ENCODE measurements around the gene FLOT1.
A peak's percentile ranks its signal among the peaks of the same experiment; 100 is the strongest.
"Not testable (repeated sequence)": the region's sequence is repeated elsewhere in the genome, so short reads cannot be mapped to it uniquely, and the experiment has no call there.

FLOT1 gene

DNA sequence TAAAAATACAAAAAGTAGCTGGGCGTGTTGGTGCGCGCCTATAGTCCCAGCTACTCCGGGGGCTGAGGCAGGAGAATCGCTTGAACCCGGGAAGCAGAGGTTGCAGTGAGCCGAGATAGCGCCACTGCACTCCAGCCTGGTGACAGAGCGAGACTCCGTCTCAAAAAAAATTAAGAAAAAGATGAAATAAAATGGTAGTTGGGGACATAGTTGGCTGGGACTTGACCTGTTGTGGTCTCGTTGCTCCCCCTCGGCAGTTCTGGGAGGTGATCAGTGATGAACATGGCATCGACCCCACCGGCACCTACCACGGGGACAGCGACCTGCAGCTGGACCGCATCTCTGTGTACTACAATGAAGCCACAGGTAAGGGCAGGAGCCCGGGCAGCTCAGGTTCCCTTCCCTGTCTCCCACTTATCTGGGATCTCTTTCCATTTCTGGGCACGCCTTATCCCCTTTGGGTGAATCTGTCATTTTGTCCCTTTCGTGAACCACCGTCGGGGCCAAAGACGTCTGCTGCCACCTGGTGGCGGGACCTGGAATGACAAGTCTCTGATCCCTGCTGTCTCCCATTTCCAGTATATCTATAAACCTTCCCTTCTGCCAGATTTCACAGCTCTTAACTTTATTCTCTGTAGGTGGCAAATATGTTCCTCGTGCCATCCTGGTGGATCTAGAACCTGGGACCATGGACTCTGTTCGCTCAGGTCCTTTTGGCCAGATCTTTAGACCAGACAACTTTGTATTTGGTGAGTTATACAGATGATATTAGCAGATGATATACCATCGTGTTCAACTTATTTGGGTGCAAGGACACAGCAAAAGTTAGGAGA lies 20.0 kb downstream of the FLOT1 start:
- DNase-seq: peak; percentile 95

DNA sequence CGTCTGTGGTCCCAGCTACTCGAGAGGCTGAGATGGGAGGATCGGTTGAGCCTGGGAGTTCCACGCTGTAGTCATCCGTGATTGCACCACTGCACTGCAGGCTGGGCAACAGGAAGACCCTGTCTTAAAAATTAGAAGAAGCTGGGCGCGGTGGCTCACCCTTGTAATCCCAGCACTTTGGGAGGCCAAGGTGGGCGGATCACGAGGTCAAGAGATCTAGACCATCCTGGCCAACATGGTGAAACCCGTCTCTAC lies 20.5 kb downstream of the FLOT1 start:
- DNase-seq: not testable (repeated sequence)

DNA sequence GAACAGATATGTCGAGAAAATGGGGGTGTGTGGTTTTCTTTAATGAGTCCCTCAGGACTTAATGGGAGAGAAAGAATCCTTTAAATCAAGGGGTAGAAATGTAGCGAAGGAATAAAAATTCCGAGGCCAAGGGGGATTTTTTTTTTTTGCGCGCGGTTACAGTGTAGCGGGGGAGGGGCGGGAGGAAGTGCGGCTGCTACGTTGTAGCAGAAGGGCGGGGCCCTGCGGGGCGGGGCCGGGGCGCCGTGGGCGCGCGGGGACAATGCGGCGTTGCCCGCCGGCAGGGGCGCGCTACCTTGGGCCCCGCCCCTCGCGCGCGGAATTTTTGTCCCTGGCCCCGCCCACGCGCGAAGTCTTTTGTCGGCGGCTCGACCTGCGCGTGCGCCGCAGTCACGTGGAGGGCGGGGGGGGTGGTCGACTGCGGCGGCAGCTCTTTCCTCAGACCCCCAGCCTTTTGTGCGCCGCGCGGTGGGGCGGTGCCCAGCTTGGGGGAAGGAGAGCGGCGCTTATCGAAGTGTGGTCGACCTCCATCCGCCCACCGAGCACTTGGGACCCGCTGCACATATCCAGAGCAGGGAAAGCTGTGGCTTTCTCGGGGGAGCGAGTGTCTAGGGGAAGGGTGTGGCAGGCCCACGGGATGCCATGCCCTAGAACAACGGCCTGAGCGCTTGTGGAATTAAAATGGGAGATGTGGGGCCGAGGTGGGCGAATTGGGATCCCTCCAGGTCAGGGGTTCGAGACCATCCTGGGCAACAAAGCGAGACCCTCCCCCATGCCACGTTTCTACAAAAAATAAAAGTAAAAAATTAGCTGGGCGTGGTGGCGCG lies 21.1 kb downstream of the FLOT1 start:
- DNase-seq: peak; percentile 97

DNA sequence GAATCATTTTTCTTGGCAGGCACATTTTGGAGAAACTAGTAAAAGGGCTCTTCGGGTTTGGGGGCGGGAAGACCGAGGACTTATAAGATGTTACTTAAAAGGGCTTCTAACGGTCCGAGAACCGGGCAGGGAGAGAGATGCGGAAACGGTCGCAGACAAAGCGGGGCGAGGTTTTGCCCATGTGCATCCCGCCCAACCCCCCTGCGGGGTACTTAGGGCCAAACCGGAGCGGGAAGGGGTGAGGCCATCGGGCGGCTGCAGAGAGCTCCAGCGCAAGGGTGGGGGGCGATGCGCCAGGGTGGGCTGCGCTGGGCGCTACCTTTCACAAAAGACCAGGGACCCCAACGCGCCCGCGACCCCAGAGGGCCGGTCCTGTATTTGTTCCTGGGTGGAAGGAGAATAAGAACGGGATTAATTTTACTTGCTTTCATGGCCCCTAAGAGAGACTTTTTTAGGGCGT lies 21.7 kb downstream of the FLOT1 start:
- DNase-seq: peak; percentile 90

DNA sequence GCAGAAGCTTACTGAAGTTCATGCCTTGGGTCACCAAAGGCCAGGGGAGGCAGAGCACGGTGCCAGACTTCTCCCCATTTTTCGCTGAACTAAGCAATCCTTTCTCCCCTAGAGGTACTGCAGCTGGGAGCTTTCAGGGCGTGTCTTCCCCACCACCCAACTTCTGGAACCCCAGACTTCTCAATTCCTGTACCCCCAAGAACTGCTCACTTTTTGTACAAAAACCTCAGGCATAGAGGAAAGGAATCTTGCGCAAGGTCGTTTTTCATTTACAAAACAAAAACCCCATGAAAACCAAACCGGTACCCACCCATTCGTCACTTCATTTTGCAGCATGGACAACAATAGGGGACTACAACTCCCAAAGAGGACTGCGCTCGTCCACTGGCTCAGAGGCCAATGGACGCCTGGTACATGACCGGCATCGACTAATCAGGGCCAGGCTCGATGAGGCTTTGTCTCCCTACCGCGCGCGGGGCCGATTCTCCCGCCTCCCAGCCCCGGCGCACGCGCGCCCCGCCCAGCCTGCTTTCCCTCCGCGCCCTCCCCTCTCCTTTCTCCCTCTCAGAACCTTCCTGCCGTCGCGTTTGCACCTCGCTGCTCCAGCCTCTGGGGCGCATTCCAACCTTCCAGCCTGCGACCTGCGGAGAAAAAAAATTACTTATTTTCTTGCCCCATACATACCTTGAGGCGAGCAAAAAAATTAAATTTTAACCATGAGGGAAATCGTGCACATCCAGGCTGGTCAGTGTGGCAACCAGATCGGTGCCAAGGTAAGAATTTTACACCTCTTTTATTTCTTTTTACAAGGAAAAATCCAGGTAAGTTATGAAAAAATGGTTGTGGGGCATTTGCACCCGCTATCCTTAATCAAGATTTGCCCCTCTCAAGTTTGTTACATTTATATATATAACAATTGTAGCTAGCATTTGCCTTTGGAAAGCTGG lies 22.4 kb downstream of the FLOT1 start, which contains the start of gene TUBB:
Gene TUBB (plus strand): TSS at position 562 of the 947 bp plus-strand sequence. CDS start 155 bp downstream, at position 717.
- peak; percentile 99 for DNase-seq

DNA sequence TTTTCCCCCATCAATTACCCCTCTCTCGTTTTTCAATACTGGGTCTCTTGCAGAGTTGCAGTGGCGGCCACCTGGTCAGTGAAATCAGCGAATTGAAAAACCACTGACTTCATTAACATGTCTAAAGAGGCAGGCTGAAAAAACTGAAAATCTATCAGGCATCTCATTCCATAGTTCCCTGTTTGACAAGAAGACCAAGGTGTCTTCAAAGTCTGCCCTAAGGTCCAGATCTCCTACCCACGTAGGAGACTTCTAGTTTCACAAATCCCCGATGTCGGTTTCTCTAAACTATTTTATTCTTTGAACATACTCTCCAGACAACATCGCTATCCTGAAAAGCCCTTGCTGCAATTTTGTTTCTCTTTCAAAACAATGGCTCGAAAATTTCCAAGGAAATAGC lies 23.1 kb downstream of the FLOT1 start:
- no peak for DNase-seq

DNA sequence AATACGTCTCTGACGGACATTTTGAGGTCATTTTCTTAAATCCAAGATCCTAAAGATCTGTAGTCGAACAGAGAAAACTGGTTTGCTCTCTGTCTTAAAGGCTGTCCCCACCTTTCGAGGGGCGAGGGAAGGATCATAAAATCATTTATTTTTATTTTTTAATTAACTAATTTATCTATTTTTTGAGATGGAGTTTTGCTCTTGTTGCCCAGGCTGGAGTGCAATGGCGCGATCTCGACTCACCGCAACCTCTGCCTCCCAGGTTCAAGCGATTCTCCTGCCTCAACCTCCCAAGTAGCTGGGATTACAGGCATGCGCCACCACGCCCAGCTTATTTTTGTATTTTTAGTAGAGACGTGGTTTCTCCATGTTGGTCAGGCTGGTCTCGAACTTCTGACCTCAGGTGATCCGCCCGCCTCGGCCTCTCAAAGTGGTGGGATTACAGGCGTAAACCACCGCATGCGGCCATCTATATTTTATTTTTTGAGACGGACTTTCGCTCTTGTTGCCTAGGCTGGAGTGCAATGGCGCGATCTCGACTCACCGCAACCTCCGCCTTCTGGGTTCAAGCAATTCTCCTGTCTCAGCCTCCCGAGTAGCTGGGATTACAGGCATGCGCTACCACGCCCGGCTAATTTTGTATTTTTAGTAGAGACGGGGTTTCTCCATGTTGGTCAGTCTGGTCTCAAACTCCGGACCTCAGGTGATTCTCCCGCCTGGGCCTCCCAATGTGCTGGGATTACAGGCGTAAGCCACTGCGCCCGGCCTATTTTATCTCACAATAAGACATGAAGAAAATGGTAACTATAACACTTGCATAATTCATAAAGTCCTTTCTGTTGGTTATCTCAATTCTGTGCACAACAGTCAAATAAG lies 24.4 kb downstream of the FLOT1 start:
- not testable (repeated sequence) for DNase-seq

DNA sequence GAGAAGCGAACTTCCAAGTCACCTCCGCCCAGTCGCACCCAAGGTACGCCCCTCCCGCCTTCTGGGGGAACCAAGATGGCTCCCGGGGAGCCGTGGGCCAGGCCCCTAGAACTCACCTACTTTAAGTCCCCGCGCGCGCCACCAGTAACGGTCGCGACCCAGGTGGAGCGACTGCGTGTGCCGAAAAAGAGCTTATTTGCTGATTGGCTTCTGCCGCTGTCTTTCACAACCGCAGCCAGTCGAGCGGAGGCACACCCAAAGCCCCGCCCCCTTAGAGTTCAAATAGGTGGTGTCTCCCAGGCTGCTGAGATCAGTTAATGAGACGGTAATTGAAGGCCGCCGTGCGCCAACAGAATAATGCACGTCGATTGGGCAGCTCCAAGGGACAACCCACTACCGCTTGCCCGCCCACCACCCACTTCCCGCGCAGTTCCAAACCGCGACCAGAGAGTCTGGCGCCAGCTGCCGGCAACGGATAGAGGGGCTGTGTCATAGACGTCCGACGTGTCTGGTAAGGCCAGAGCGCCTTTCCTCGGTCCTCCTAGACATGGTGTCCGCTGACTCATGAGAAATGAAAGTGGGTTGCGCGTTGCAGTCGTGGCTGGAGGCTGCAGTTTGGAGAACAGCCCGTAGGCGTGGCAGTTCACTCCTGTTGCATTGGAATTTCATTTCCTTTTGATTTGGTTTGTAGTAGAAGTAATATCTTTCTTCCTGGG lies 25.2 kb downstream of the FLOT1 start, which contains the start of gene MDC1:
Gene MDC1 (minus strand): TSS at position 153 of the 716 bp plus-strand sequence. CDS start 2,106 bp downstream, outside the sequence.
- peak; percentile 99 for DNase-seq

DNA sequence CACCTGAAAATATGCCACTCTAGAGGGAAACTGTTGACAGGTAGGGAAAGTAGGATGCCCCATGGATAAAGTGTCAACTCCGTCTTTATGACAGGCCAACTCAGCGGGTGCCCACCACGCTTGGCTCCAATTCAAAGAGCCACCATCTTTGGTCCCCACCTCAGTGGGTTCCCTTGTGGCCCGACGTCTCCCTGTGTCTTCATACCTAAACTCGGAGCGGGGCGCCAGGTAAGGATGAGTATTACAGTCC lies 25.7 kb downstream of the FLOT1 start:
- no peak for DNase-seq

DNA sequence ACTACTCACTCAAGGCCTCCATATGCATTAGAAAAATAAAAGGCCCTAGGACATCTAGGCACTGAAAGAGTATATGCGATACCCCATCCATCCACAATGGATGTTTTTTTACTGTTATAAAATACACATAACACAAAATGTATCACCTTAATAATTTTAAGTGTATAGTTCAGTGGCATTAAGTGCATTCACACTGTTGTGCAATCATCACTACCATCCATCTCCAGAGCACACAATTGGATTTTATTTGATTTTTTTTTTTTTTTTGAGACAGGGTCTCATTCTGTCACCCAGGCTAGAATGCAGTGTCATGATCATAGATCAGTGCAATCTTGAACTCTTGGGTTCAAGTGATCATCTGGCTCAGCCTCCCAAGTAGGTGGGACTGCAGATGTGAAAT lies 28.2 kb downstream of the FLOT1 start:
- DNase-seq: no peak

DNA sequence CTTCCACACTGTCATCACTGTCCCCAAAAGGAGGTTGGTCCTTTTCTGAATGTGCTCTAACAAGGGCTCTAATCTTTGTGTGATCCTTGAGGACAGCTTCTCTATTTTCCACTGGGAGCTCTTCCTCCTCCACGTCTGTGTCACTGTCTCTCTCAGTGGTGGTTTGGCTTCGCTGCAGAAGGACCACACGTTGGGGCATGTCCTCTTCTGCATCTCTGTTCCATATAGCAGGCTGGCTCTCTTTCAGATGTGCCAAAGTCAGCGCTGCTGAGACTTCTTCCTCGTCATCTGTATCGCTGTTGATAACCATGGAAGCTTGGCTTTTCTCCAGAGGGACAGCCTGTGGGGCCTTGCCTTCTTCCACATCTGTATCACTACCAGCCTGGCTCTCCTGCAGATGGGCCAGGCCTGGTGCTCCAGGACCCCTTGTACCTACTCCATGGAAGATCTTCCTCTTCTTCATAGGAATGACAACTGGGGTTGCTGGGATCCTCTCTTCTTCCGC lies 30.0 kb downstream of the FLOT1 start:
- DNase-seq: no peak

DNA sequence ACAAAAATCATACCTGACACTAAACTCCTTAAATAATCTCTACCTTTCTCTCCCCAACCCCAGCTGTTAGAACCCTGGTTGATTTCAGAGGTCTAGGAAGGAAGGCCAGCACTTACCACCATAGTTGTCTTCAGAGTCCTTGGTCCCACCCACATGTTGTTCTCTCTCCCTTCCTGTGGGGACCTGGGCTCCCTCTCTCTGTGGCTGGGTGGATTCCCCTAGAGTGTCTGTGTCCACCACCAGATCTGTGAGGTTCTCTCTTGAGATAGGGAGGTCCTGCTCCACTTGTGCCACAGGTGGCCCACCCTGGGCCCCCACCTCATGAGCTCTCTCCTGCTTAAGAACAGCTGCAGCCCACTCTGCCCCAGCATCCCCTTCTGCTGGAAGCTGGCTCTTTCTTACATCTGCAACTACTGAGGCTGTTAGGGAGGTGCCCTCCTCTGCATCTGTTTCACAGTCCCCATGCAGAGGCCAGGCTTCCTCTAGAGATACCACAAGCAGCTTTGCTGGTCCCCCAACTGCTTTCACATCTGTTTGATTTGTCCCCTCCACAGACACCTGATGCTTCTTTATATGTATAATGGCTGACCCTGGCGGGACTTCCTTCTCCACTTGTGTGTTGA lies 30.6 kb downstream of the FLOT1 start:
- no peak for DNase-seq

DNA sequence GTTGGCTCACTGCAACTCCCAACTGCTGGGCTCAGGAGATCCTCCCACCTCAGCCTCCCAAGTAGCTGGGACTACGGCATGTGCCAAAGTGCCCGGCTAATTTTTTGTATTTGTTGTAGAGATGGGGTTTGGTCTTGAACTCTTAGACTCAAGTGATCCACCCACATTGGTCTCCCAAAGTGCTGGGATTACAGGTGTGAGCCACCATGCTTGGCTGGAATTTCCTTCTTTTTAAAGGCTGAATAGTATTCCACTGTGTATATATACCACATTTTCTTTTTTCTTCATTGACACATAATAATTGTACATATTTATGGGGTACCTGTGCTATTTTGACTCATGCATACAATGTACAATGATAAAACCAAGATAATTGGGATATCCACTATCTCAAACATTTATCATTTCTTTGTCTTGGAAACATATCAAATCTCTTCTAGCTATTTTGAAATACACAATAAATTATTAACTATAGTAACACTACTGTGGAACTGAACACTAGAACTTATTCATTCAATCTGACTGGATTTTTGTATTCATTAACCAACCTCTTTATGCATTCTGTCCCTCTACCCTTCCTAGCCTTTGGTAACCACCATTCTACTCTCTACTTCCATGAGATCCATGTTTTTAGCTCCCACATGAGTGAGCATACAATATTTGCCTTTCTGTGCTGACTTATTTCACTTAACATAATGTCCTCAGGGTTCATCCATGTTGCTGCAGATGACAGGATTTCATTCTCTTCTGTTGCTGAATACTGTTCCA lies 33.2 kb downstream of the FLOT1 start:
- DNase-seq: no peak

DNA sequence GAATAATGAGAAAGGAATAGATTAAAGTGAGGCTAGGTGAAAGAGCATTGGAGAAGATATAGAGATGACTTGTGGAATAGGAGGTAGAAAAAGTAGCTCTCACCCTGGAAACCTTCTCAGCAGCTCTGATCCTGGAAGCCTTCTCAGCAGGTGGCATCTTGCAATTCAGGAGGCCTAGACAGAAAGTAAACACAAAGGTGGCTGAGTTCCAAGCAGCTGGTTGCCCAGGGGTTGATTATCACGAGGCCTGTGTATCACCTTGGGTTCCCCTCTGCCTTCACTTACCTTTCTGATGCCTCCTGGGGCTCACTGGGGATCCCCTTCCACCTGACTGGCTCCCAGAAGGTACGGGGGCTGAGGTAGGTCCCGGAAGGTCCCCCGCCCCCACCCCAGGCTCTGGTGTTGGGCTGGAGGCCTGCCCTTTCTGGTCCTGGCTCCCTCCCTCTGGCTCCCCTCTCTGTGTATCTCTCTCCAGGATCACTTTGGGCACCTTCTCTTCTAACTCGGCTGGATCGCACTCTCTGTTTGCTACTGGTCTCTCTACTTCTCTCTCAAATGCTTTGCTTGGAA lies 35.1 kb downstream of the FLOT1 start:
- DNase-seq: no peak

DNA sequence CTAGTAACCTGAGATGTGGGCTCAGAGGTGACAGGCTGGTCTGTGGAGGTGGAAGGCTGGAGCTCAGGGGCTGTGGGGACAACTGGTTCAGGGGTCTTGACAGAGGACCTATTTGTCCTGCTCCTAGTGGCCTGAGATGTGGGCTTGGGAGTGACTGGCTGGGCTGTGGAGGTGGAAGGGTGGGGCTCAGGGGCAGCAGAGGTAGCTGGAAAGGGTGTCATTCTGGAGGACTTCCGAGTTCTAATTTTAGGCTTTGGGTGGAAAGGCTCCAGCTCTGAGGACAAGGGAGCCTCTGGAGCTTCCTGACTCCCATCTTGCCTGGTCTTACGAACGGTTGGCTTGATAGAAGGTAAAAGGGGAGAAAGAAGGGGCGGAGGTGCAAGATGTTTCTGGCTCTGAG lies 36.9 kb downstream of the FLOT1 start:
- DNase-seq: no peak

DNA sequence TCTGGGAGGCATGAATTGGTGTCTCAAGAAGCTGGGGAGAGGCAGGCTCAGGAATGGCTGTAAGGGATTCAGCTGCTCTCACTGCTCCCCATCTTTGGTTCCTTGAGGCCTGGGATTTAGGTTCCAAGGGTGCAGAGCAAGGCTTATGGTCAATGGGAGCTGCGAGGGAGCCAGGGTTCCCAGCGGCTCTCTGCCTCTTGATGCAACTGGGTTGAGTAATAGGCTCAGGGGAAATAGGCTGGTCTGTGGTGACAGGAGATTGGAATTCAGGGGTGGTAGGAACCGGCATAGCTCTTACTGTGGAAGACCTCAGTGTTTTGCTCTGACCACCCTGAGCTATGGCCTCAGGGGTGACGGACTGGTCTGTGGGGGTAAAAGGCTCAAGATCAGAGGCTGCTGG lies 38.7 kb downstream of the FLOT1 start:
- no peak for DNase-seq

DNA sequence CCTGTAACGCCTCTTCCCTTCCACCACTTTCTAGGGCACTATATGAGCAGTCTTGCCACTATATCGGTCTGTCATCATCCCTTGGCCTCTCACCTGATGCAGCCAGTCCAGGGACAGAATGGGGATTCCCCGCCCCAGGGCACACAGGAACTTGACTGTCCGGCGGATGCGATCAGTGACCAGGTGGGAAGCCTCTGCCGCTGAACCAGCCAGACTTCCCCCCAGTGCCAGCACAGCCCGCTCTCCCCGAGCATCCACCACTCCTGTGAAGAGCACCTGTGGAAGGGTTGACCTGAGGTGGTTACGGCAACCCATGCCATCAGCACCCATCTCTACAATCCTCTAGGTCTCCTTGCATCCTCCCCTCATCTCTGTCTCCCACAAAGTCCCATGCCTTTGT lies 39.5 kb downstream of the FLOT1 start:
- no peak for DNase-seq

DNA sequence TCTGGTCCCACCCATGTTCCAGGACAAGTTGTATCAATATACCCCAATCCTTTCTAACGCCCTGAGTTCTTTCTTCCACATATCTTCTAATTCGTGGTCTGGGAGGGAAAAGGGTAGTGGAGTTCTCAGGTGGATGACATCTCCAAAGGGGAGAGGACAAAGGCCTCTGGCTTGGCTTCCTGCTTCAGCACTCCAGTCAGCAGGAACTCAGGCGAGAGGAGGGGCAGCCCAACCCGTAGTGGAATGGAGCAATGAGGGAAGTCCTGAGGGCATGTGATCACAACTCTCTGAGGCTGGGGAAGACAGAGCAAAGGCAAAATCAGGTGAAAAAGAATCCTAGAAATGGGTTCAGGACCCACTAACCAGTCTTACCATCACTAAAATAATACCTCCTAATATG lies 42.1 kb downstream of the FLOT1 start:
- DNase-seq: no peak

DNA sequence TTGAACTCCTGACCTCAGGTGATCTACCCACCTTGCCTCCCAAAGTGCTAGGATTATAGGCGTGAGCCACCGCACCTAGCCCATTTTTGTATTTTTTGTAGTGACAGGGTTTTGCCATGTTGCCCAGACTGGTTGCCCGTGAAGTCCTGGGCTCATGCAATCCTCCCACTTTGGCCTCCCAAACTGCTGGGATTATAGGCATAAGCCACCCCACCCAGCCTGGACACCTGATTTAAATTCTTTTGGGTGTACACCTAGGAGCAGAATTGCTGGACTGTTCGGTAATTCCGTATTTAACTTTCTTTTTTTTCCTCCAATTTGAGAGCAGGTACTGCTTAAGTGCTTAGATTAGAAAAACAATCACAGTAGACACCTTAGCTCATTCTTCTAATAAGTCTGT lies 46.1 kb downstream of the FLOT1 start:
- no peak for DNase-seq
